OCI-LY7 (cell line): Measurements from ENCODE around the gene UBA1.

Experiments
- EZH2phosphoT487 ChIP-seq: fragments of 200-600 bp; sonication (generic); IDR thresholded peaks from 2 replicates; pipeline ENCODE4 v1.6.1; 2018; ENCODE audit warnings: low read depth, borderline replicate concordance, mild to moderate bottlenecking, mixed run types, antibody characterized with exemption, low read length, moderate library complexity, mixed read lengths
- TF ChIP-seq, protein P1 (sequence below): fragments of 200-600 bp; sonication (generic); conservative IDR thresholded peaks from 2 replicates; pipeline ENCODE4 v1.5.1; 2014; ENCODE audit warnings: mild to moderate bottlenecking, antibody characterized with exemption, low read length, moderate library complexity, mixed read lengths

DNA sequence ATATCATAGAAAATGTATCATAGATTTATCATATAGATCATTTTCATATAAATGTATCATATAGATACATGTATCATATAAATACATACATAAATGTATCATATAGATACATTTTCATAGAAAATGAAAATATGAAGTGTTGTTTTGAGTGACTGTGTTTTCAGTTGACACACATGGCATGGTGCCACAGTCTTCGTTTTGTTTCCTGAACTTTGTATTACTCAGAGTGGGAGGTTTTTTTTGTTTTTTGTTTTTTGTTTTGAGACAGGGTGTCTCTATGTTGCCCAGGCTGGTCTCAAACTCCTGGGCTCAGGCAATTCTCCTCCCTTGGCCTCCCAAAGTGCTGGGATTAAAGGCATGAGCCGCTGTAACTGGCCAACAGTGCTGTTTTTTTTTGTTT lies 44.7 kb upstream of the UBA1 start:
- TF ChIP-seq, protein P1, sequence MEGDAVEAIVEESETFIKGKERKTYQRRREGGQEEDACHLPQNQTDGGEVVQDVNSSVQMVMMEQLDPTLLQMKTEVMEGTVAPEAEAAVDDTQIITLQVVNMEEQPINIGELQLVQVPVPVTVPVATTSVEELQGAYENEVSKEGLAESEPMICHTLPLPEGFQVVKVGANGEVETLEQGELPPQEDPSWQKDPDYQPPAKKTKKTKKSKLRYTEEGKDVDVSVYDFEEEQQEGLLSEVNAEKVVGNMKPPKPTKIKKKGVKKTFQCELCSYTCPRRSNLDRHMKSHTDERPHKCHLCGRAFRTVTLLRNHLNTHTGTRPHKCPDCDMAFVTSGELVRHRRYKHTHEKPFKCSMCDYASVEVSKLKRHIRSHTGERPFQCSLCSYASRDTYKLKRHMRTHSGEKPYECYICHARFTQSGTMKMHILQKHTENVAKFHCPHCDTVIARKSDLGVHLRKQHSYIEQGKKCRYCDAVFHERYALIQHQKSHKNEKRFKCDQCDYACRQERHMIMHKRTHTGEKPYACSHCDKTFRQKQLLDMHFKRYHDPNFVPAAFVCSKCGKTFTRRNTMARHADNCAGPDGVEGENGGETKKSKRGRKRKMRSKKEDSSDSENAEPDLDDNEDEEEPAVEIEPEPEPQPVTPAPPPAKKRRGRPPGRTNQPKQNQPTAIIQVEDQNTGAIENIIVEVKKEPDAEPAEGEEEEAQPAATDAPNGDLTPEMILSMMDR, result no peak
- no peak for TF ChIP-seq EZH2phosphoT487
